ENCODE results near the gene HK3. TPM values are rescaled to one million over a fixed set of nuclear protein-coding genes. Genes with fewer than 3 reads are reported as not detected.

The HK3 gene
- polyA plus RNA-seq, 1 donor (not counting 4 experiments of a cell fraction or from before 2014, with no cell fraction given): not detected

GRCh38 chr5:176888016-176888864, 10.9 kb downstream of the HK3 start:
- H2AFZ ChIP-seq (ENCODE audit: control insufficient read depth, low read length): no peak overlapping the region
- H3K36me3 ChIP-seq (ENCODE audit: control insufficient read depth in 2 of 2, extremely low read depth in 1 of 2, insufficient read depth in 2 of 2, low read length in 2 of 2): no peaks in the 10 kb centered on the region
- no peaks in the 10 kb centered on the region for H3K4me1 ChIP-seq (ENCODE audit: control insufficient read depth, extremely low read depth, insufficient read depth, low read length)
- no peak for TF ChIP-seq EZH2 (IDR thresholded peaks at IDR 0.05; ENCODE audit: low read length)
- no peak for TF ChIP-seq CTCF (optimal IDR thresholded peaks at IDR 0.05 in 1 of 3, IDR thresholded peaks at IDR 0.05 in 1 of 3, conservative IDR thresholded peaks at IDR 0.05 in 1 of 3; ENCODE audit: extremely low read depth in 1 of 3, insufficient read depth in 2 of 3, low read length in 3 of 3)
- H3K9me1 ChIP-seq (ENCODE audit: control insufficient read depth, extremely low read depth, insufficient read depth, low read length): no peaks in the 10 kb centered on the region
- dilution Hi-C loops (cut with MboI; ENCODE audit: extremely low pct_ligation_motif_present, low sequenced_read_pairs): no loop called here
- H3K79me2 ChIP-seq (ENCODE audit: control insufficient read depth, insufficient read depth, low read length): no peaks in the 10 kb centered on the region
- no peaks in the 10 kb centered on the region for H4K20me1 ChIP-seq (ENCODE audit: control insufficient read depth, extremely low read depth, insufficient read depth, low read length)
- no peaks in the 10 kb centered on the region for H3K9me3 ChIP-seq (ENCODE audit: control insufficient read depth, low read depth, low read length)
- no peak overlapping the region for H3K27ac ChIP-seq (ENCODE audit: control insufficient read depth, insufficient read depth, low read length)
- no peak for FAIRE-seq
- no peak overlapping the region for H3K4me3 ChIP-seq (ENCODE audit: control insufficient read depth in 2 of 3, extremely low read depth in 1 of 3, insufficient read depth in 2 of 3, low read depth in 1 of 3, low read length in 3 of 3)
- peaks cover 4% of the 10 kb centered on the region for H3K27me3 ChIP-seq (ENCODE audit: control insufficient read depth, extremely low read depth, insufficient read depth, low read length)
- no peak for DNase-seq (ENCODE audit: low read depth, low spot score)
- no peak overlapping the region for H3K9ac ChIP-seq (ENCODE audit: control insufficient read depth, extremely low read depth, insufficient read depth, low read length)
- H3K4me2 ChIP-seq (ENCODE audit: control insufficient read depth, extremely low read depth, insufficient read depth, low read depth, low read length): no peak overlapping the region

DNA sequence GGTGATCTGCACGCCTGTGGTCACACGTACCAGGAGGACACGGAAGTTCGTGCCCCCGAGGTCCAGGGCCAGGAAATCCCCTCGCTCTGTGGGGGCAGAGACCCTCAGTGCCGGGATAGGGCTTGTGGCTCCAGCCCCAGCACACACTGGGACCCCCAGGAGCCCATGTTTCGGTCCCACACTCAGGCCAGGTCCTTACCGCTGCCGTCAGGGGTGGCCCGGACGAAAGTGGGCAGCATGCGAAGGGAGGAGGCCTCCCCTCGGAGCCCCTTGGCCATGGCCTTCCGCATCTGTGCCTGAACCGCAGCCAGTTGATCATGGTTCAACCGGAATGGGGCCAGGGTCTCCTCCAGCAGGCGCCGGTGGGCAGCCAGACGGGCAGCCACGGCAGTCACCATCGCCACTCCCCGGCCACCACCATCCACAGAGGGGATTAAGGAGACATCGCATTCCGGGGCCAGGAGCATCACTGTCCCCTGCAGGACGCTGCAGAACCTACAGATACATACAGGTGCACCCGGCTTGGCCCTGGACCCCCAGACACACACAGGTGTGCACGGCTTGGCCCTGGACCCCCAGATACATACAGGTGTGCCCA, 11.8 kb downstream of the HK3 start:
- no peaks in the 10 kb centered on the region for H3K36me3 ChIP-seq (ENCODE audit: control insufficient read depth in 2 of 2, extremely low read depth in 1 of 2, insufficient read depth in 2 of 2, low read length in 2 of 2)
- no peak overlapping the region for H3K4me3 ChIP-seq (ENCODE audit: control insufficient read depth in 2 of 3, extremely low read depth in 1 of 3, insufficient read depth in 2 of 3, low read depth in 1 of 3, low read length in 3 of 3)
- TF ChIP-seq CTCF (optimal IDR thresholded peaks at IDR 0.05 in 1 of 3, IDR thresholded peaks at IDR 0.05 in 1 of 3, conservative IDR thresholded peaks at IDR 0.05 in 1 of 3; ENCODE audit: extremely low read depth in 1 of 3, insufficient read depth in 2 of 3, low read length in 3 of 3): peak in 1 of 3 experiments; percentile 13
- no peak for TF ChIP-seq EZH2 (IDR thresholded peaks at IDR 0.05; ENCODE audit: low read length)
- H2AFZ ChIP-seq (ENCODE audit: control insufficient read depth, low read length): no peak overlapping the region
- H3K27me3 ChIP-seq (ENCODE audit: control insufficient read depth, extremely low read depth, insufficient read depth, low read length): peaks cover 4% of the 10 kb centered on the region
- H3K9ac ChIP-seq (ENCODE audit: control insufficient read depth, extremely low read depth, insufficient read depth, low read length): no peak overlapping the region
- no peak overlapping the region for H3K27ac ChIP-seq (ENCODE audit: control insufficient read depth, insufficient read depth, low read length)
- dilution Hi-C loops (cut with MboI; ENCODE audit: extremely low pct_ligation_motif_present, low sequenced_read_pairs): no loop called here
- no peaks in the 10 kb centered on the region for H3K9me3 ChIP-seq (ENCODE audit: control insufficient read depth, low read depth, low read length)
- no peaks in the 10 kb centered on the region for H4K20me1 ChIP-seq (ENCODE audit: control insufficient read depth, extremely low read depth, insufficient read depth, low read length)
- H3K4me1 ChIP-seq (ENCODE audit: control insufficient read depth, extremely low read depth, insufficient read depth, low read length): no peaks in the 10 kb centered on the region
- no peaks in the 10 kb centered on the region for H3K9me1 ChIP-seq (ENCODE audit: control insufficient read depth, extremely low read depth, insufficient read depth, low read length)
- no peak overlapping the region for H3K4me2 ChIP-seq (ENCODE audit: control insufficient read depth, extremely low read depth, insufficient read depth, low read depth, low read length)
- DNase-seq (ENCODE audit: low read depth, low spot score) (no peak), FAIRE-seq (no peak)
- no peaks in the 10 kb centered on the region for H3K79me2 ChIP-seq (ENCODE audit: control insufficient read depth, insufficient read depth, low read length)

Measured in keratinocyte (primary cell).